Mucosa of descending colon (tissue), 3 donors: ENCODE data around the gene KLHL25. TPM values are rescaled to one million over a fixed set of nuclear protein-coding genes. Genes with fewer than 3 reads are reported as not detected.

ENCODE experiments used
- ATAC-seq: fragments of 200-7000 bp; cut with Tn5 transposase; one replicate; pipeline ENCODE4 v1.9.1; 2020; ENCODE audit warnings: mild to moderate bottlenecking, moderate library complexity
- DNase-seq, 3 donors: peaks; one replicate each; pipeline ENCODE4 v3.0.0-alpha.2; 2020
- H3K36me3 ChIP-seq: fragments of 200-600 bp; one replicate; pipeline ENCODE4 v1.8.0; 2021; ENCODE audit warnings: low read depth, mild to moderate bottlenecking
- H3K4me1 ChIP-seq: fragments of 200-600 bp; one replicate; pipeline ENCODE4 v1.8.0; 2021; ENCODE audit warnings: low read depth, mild to moderate bottlenecking
- H3K4me3 ChIP-seq: fragments of 200-600 bp; one replicate; pipeline ENCODE4 v1.8.0; 2021; ENCODE audit warnings: mild to moderate bottlenecking
- H3K9me3 ChIP-seq: fragments of 200-600 bp; one replicate; pipeline ENCODE4 v1.8.0; 2021; ENCODE audit warnings: mild to moderate bottlenecking
- intact Hi-C, 2 donors: fragments of 100-400 bp; cut with DNase I in 1 of 2; cut with micrococcal nuclease in 1 of 2; formaldehyde crosslinking; loops; one replicate each; pipeline versions ENCODE4 v1.11.0 to v1.11.1; 2022; cut with DNase I, micrococcal nuclease
- total RNA-seq, 3 donors: library from RNA; stranded (reverse); fragmentation: NEBNext Ultra II Directional in 2 of 3; extraction: Animal tissue kit (Norgen Biotek cat#: 25700) in 2 of 3; gene quantifications; one replicate each; pipeline versions ENCODE4 v1.2.1 to v1.2.4, GENCODE V29; 2021 to 2023
- TF ChIP-seq, protein P1 (sequence below): fragments of 200-600 bp; IDR thresholded peaks from one replicate; pipeline ENCODE4 v1.8.0; 2022; ENCODE audit warnings: antibody characterized with exemption, mild to moderate bottlenecking
- donor health status: DM: no; HTN: no; CAD: no; lungs with moderate emphysema.
- donor health status: DM: no; HTN: no; CAD: no.
- donor health status: DM: no; HTN: yes; CAD: no.

KLHL25 gene
- total RNA-seq, 3 donors from 2014 or later: 7.4 to 8.8 (median 7.7) TPM

DNA sequence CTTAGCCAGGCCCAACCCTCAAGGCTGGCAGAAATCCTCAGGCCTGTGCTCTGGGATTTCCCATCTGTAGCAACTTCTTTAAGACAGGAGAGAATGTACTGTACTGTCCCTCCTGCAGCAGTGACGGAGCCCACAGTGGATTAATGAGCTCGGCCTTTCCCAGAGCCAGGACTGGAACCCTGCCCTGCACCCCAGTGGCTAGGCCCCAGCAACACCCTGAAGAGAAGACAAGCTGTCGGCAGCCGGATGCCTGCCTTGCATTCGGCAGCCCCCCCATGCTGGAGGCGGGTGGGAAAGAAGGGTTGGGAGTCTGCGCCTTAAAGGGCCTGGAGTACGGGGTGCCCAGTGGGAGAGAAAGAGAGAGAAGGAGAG lies 32.0 kb downstream of the KLHL25 start:
- no peak for DNase-seq
- H3K4me1 ChIP-seq: no peaks in the 10 kb centered on the region
- no peaks in the 10 kb centered on the region for H3K9me3 ChIP-seq
- TF ChIP-seq, protein P1, sequence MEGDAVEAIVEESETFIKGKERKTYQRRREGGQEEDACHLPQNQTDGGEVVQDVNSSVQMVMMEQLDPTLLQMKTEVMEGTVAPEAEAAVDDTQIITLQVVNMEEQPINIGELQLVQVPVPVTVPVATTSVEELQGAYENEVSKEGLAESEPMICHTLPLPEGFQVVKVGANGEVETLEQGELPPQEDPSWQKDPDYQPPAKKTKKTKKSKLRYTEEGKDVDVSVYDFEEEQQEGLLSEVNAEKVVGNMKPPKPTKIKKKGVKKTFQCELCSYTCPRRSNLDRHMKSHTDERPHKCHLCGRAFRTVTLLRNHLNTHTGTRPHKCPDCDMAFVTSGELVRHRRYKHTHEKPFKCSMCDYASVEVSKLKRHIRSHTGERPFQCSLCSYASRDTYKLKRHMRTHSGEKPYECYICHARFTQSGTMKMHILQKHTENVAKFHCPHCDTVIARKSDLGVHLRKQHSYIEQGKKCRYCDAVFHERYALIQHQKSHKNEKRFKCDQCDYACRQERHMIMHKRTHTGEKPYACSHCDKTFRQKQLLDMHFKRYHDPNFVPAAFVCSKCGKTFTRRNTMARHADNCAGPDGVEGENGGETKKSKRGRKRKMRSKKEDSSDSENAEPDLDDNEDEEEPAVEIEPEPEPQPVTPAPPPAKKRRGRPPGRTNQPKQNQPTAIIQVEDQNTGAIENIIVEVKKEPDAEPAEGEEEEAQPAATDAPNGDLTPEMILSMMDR: no peak
- H3K4me3 ChIP-seq: no peak overlapping the region
- no peak for ATAC-seq
- intact Hi-C loops: no loop called here
- no peaks in the 10 kb centered on the region for H3K36me3 ChIP-seq

DNA sequence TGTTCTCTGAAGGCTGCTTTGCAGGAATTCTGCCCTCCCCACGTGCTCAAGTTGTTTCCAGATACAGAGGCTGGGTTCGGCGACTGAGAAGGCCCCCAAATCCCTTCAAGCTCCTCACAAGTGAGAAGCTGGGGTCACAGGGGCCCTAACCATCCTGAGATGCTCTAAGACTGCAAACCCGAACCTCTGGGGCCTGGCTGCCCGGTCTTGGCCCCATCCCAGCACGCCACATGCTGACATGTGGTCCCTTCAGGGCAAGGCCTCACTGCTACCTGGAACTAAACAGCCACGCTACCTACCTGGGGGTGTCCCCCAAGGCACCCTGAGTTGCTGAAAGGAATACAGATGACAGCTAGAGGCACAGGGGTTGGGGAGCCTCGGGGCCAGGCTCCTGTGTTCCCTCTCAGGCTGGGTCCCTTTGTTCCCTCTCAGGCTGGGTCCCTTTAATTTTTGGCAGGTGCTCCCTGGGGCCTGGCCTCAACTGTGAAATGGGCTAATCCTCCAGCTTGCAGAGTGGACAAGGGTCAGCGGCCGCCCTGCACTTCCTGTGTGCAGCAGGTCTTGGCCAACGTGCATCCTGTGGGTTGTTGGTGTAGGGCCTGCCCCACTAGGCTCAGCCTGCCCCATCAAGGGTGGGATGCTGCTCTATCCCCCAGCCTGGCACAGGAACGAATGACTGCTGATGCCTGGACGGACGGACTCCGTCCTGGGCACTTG lies 32.5 kb downstream of the KLHL25 start:
- DNase-seq (peak in 1 of 3 donors; percentile 23), ATAC-seq (no peak)
- intact Hi-C loops: no loop called here
- Histone ChIP-seq H3K9me3 (no peaks in the 10 kb centered on the region), H3K4me1 (no peaks in the 10 kb centered on the region), H3K36me3 (no peaks in the 10 kb centered on the region), H3K4me3 (no peak overlapping the region)
- TF ChIP-seq, protein P1: no peak

DNA sequence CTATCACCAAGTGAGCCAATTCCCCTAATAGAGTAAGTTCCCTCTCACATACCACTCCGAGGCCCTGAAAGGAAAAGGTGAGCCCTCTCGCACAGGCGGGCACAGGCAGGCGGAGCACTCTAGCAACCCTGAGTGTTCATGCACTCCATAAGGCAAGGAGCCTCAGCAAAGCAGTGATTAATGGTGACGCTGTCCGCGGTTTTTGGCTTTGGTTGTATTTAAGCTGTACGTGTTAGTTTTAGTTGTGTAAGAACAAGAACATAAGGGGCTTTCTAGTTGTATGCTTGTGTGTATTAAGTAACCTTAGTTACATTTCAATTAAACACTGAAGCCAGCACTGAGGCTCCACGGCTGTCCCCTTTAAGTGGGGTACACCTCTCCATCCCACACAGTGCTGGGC lies 33.1 kb downstream of the KLHL25 start:
- H3K4me1 ChIP-seq: no peaks in the 10 kb centered on the region
- TF ChIP-seq, protein P1: no peak
- intact Hi-C loops: no loop called here
- ATAC-seq (no peak), DNase-seq (no peak)
- no peaks in the 10 kb centered on the region for H3K9me3 ChIP-seq
- H3K4me3 ChIP-seq: no peak overlapping the region
- H3K36me3 ChIP-seq: no peaks in the 10 kb centered on the region

DNA sequence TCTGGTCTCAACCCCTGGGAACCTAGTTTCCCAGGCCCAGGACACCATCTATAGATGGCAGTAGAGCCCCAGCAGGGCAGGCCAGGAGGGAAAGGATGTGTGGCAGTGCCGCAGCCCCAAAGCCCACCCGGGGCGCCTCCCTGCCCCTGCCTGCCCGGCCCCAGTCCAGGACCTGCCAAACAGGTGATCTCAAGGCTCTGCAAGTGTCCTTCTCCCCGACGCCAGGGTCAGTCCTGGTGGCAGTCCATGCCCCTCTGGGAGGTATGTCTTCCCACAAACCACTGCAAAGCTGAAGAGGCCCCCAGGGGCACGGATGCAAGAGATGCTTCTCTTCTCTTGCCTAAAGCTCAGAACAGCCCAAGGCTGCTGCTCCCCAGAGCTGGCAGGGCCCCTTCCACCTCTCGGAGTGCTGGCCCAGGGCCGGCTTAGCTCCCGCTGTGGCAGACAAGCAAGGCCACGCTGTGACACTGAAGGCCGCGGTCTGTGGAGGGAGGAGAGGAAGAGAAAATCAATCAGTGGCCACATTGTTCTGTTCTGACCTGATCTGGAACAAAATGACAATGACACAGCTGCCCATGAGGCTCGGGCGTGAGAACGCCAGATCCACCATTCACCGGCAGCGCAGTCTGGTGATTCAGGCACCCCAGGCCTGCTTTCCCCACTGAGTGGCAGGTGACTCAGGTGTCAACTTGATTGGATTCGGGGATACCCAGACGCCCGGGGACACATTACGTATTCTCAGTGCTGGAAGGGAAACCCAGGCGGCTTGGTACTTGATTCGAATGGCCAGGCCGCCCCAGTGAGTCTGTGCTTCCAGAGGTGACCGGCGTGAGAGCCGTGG lies 34.0 kb downstream of the KLHL25 start:
- TF ChIP-seq, protein P1: no peak
- intact Hi-C loops: no loop called here
- H3K9me3 ChIP-seq: no peaks in the 10 kb centered on the region
- no peaks in the 10 kb centered on the region for H3K4me1 ChIP-seq
- H3K36me3 ChIP-seq: no peaks in the 10 kb centered on the region
- ATAC-seq (no peak), DNase-seq (no peak)
- no peak overlapping the region for H3K4me3 ChIP-seq

DNA sequence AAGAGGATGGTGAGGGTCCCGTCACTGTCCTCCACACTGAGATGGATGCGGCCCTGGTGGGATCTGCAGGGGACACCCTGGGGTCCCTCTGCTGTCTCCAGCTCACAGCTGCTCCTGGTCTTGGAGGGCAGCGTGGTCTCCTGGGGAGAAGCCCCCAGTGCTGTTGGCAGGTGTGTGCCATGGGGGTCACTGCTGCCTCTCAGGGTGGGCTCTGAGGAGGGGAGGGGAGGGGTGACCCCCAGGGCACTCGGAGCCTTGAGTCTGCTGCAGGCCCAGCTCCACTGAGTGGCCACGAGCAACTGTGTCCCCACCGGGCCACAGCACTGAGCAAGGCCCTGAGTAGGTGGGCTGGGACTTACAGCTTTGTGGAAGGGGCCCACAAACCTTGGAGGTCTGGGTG lies 34.7 kb downstream of the KLHL25 start:
- Histone ChIP-seq H3K36me3 (no peaks in the 10 kb centered on the region), H3K4me3 (no peak overlapping the region), H3K9me3 (no peaks in the 10 kb centered on the region), H3K4me1 (no peaks in the 10 kb centered on the region)
- TF ChIP-seq, protein P1: no peak
- intact Hi-C loops: no loop called here
- DNase-seq (no peak), ATAC-seq (no peak)
